ENCODE measurements around the gene LUC7L3.
"Not testable (repeated sequence)": the region's sequence is repeated elsewhere in the genome, so short reads cannot be mapped to it uniquely, and the experiment has no call there.

Gene LUC7L3

GRCh38 chr17:50686494-50687199 is 32.8 kb upstream of the LUC7L3 start:
- DNase-seq (no peak), ATAC-seq (no peak)

GRCh38 chr17:50687200-50688066 is 32.0 kb upstream of the LUC7L3 start:
- no peak for ATAC-seq
- no peak for DNase-seq

GRCh38 chr17:50688245-50688644 is 31.2 kb upstream of the LUC7L3 start:
- no peak for ATAC-seq
- no peak for DNase-seq

- DNase-seq (no peak), ATAC-seq (no peak)
Observed at GRCh38 chr17:50689251-50689650, 30.2 kb upstream of the LUC7L3 start.

GRCh38 chr17:50689956-50690886 is 29.2 kb upstream of the LUC7L3 start:
- ATAC-seq: no peak
- no peak for DNase-seq

- no peak for DNase-seq
- no peak for ATAC-seq
Observed at GRCh38 chr17:50690887-50691549, 28.4 kb upstream of the LUC7L3 start.

GRCh38 chr17:50691550-50692447 is 27.6 kb upstream of the LUC7L3 start:
- ATAC-seq: no peak
- no peak for DNase-seq

GRCh38 chr17:50692448-50693035 is 26.9 kb upstream of the LUC7L3 start:
- DNase-seq (no peak), ATAC-seq (no peak)

GRCh38 chr17:50693036-50693682 is 26.2 kb upstream of the LUC7L3 start:
- no peak for DNase-seq
- no peak for ATAC-seq

GRCh38 chr17:50696365-50696879 is 23.0 kb upstream of the LUC7L3 start:
- no peak for DNase-seq
- ATAC-seq: no peak

- ATAC-seq (no peak), DNase-seq (no peak)
Observed at GRCh38 chr17:50697062-50697461, 22.3 kb upstream of the LUC7L3 start.

GRCh38 chr17:50697663-50698272 is 21.6 kb upstream of the LUC7L3 start:
- ATAC-seq (no peak), DNase-seq (no peak)

- ATAC-seq: no peak
- no peak for DNase-seq
Observed at GRCh38 chr17:50699410-50699809, 20.0 kb upstream of the LUC7L3 start.

- DNase-seq (no peak), ATAC-seq (no peak)
Observed at GRCh38 chr17:50703162-50703561, 16.2 kb upstream of the LUC7L3 start.

GRCh38 chr17:50707289-50708049 is 11.9 kb upstream of the LUC7L3 start, which contains the start of gene ANKRD40:
ANKRD40 (minus strand) TSS chr17:50707914; CDS start chr17:50707654, 260 bp downstream.
- peak; percentile 90 for ATAC-seq

GRCh38 chr17:50708050-50709000 is 11.1 kb upstream of the LUC7L3 start:
- no peak for ATAC-seq

More at GRCh38 chr17:50707289-50708049, 11.9 kb upstream of the LUC7L3 start, which contains the start of gene ANKRD40:
- peak; percentile 92 for DNase-seq

GRCh38 chr17:50709053-50709452 is 10.3 kb upstream of the LUC7L3 start:
- not testable (repeated sequence) for ATAC-seq, DNase-seq

More at GRCh38 chr17:50708050-50709000, 11.1 kb upstream of the LUC7L3 start:
- no peak for DNase-seq

All from stimulated activated naive CD8-positive, alpha-beta T cell treated with anti-CD3 and anti-CD28 coated beads, Interleukin-15, Interleukin-2, amounts not matched to agents 100 U/mL and 50 U/mL, for 24 hours (primary cell).